Right lobe of liver (tissue), 4 donors: ENCODE data around the gene RIT2.

ENCODE experiments used
- CTCF ChIP-seq, 4 donors: fragments of 200-600 bp in 3 of 4; fragments of 450-650 bp in 1 of 4; IDR thresholded peaks; one replicate each; pipeline versions ENCODE4 v1.5.1 to v1.8.0; 2016 to 2022; ENCODE audit warnings: antibody characterized with exemption in 4 of 4, mild to moderate bottlenecking in 2 of 4
- POLR2A ChIP-seq: fragments of 450-650 bp; IDR thresholded peaks from one replicate; pipeline ENCODE4 v1.6.1; 2017; ENCODE audit warnings: antibody characterized with exemption, mild to moderate bottlenecking
- donor health status: DM: no; HTN: no; CAD: no.
- donor health status: DM: no; HTN: no; CAD: no.
- donor health status: DM: no; HTN: yes; CAD: no.

GRCh38 chr18:42746794-42747193 lies 368.7 kb downstream of the RIT2 start:
- TF ChIP-seq POLR2A = no peak
- no peak for TF ChIP-seq CTCF (IDR thresholded peaks at IDR 0.05)
